EL (cell line): ENCODE measurements around the gene GMDS.
A peak's percentile ranks its signal among the peaks of the same experiment; 100 is the strongest.

Experiments
- DNase-seq: peaks from one replicate; pipeline ENCODE4 v3.0.0-alpha.2; 2016

GMDS gene

GRCh38 chr6:1890071-1890470 is 355.3 kb downstream of the GMDS start:
- DNase-seq = peak; percentile 62

GRCh38 chr6:1885576-1886011 is 359.8 kb downstream of the GMDS start:
- DNase-seq = no peak

GRCh38 chr6:1884313-1884712 is 361.1 kb downstream of the GMDS start:
- DNase-seq = no peak

GRCh38 chr6:1878330-1878729 is 367.1 kb downstream of the GMDS start:
- DNase-seq = no peak

GRCh38 chr6:1873781-1874180 is 371.6 kb downstream of the GMDS start:
- DNase-seq = no peak

GRCh38 chr6:1872649-1873131 is 372.7 kb downstream of the GMDS start:
- peak; percentile 66 for DNase-seq

GRCh38 chr6:1871724-1872315 is 373.6 kb downstream of the GMDS start:
- no peak for DNase-seq

GRCh38 chr6:1870932-1871331 is 374.5 kb downstream of the GMDS start:
- no peak for DNase-seq

- no peak for DNase-seq
These were observed 375.2 kb downstream of the GMDS start for GRCh38 chr6:1870251-1870650.

- no peak for DNase-seq
These were observed 375.6 kb downstream of the GMDS start for GRCh38 chr6:1869769-1870168.

GRCh38 chr6:1869308-1869707 is 376.1 kb downstream of the GMDS start:
- DNase-seq = no peak

- DNase-seq = no peak
These were observed 376.7 kb downstream of the GMDS start for GRCh38 chr6:1868561-1869261.

GRCh38 chr6:1867197-1867596 is 378.2 kb downstream of the GMDS start:
- DNase-seq = no peak

- DNase-seq = no peak
These were observed 379.8 kb downstream of the GMDS start for GRCh38 chr6:1865585-1865984.

- DNase-seq = peak; percentile 21
These were observed 380.9 kb downstream of the GMDS start for GRCh38 chr6:1864496-1864895.

GRCh38 chr6:1862411-1862810 is 383.0 kb downstream of the GMDS start:
- DNase-seq = no peak

- DNase-seq = no peak
These were observed 384.6 kb downstream of the GMDS start for GRCh38 chr6:1860756-1861348.

GRCh38 chr6:1858859-1859258 is 386.5 kb downstream of the GMDS start:
- DNase-seq = no peak

GRCh38 chr6:1858196-1858595 is 387.2 kb downstream of the GMDS start:
- no peak for DNase-seq

GRCh38 chr6:1856381-1856780 is 389.0 kb downstream of the GMDS start:
- DNase-seq = peak; percentile 39

GRCh38 chr6:1855890-1856289 is 389.5 kb downstream of the GMDS start:
- DNase-seq = no peak

- no peak for DNase-seq
These were observed 391.1 kb downstream of the GMDS start for GRCh38 chr6:1854296-1854695.

GRCh38 chr6:1853761-1854160 is 391.6 kb downstream of the GMDS start:
- DNase-seq = no peak
